ENCODE measurements around the gene RRP36.

DNA sequence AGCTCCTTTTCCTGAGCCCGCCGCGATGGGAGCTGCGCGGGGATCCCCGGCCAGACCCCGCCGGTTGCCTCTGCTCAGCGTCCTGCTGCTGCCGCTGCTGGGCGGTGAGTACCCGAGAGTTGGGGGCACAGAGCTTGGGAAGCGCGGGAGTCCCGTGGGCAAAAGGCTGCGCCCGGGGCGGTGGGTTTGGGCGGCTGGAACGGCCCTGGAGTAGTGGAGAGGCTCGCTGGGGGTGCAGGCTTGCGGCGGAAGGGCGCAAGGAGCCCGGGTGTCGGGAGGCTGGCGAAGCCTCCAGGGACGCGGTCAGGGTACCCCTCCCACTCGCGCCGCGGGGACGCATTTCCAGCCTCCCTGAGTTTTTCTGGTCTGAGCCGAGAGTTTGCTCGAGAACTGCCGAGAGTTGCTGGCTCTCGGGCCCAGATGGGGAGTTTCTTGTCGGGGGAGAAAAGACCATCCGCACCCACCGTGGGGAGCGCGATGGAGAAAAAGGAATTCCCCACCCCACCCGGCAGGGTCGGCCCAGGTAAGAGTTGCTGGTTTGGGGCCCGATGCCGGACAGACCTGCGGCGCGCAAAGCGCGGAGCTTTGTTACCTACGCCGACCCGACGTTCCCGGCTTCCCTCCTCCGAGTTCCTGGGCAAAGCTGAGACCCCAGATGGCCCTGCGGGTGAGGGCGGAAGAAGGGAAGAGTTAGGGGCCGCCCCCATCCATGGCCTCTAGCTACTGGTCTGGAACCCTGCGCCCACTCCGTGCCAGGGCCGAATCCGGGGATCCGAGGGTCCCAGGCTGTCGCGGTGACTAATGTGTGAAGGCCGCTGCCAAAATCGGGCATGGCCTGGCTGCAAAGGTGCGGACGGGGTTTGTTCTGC lies 55.3 kb downstream of the RRP36 start:
- TF ChIP-seq, protein P1, sequence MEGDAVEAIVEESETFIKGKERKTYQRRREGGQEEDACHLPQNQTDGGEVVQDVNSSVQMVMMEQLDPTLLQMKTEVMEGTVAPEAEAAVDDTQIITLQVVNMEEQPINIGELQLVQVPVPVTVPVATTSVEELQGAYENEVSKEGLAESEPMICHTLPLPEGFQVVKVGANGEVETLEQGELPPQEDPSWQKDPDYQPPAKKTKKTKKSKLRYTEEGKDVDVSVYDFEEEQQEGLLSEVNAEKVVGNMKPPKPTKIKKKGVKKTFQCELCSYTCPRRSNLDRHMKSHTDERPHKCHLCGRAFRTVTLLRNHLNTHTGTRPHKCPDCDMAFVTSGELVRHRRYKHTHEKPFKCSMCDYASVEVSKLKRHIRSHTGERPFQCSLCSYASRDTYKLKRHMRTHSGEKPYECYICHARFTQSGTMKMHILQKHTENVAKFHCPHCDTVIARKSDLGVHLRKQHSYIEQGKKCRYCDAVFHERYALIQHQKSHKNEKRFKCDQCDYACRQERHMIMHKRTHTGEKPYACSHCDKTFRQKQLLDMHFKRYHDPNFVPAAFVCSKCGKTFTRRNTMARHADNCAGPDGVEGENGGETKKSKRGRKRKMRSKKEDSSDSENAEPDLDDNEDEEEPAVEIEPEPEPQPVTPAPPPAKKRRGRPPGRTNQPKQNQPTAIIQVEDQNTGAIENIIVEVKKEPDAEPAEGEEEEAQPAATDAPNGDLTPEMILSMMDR (IDR thresholded peaks at IDR 0.05; ENCODE audit: low read depth, low read length, missing input control): no peak
- TF ChIP-seq YY1 (IDR thresholded peaks at IDR 0.05) (no peak), TAF1 (conservative IDR thresholded peaks at IDR 0.05) (no peak), SP1 (IDR thresholded peaks at IDR 0.05) (no peak), RAD21 (IDR thresholded peaks at IDR 0.05) (no peak), HNF4A (conservative IDR thresholded peaks at IDR 0.05) (no peak)
- TF ChIP-seq, protein P2, sequence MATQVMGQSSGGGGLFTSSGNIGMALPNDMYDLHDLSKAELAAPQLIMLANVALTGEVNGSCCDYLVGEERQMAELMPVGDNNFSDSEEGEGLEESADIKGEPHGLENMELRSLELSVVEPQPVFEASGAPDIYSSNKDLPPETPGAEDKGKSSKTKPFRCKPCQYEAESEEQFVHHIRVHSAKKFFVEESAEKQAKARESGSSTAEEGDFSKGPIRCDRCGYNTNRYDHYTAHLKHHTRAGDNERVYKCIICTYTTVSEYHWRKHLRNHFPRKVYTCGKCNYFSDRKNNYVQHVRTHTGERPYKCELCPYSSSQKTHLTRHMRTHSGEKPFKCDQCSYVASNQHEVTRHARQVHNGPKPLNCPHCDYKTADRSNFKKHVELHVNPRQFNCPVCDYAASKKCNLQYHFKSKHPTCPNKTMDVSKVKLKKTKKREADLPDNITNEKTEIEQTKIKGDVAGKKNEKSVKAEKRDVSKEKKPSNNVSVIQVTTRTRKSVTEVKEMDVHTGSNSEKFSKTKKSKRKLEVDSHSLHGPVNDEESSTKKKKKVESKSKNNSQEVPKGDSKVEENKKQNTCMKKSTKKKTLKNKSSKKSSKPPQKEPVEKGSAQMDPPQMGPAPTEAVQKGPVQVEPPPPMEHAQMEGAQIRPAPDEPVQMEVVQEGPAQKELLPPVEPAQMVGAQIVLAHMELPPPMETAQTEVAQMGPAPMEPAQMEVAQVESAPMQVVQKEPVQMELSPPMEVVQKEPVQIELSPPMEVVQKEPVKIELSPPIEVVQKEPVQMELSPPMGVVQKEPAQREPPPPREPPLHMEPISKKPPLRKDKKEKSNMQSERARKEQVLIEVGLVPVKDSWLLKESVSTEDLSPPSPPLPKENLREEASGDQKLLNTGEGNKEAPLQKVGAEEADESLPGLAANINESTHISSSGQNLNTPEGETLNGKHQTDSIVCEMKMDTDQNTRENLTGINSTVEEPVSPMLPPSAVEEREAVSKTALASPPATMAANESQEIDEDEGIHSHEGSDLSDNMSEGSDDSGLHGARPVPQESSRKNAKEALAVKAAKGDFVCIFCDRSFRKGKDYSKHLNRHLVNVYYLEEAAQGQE (IDR thresholded peaks at IDR 0.05): no peak
- TF ChIP-seq, protein P3, sequence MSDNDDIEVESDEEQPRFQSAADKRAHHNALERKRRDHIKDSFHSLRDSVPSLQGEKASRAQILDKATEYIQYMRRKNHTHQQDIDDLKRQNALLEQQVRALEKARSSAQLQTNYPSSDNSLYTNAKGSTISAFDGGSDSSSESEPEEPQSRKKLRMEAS (IDR thresholded peaks at IDR 0.05): no peak
